ENCODE measurements around the gene CSF1R. TPM values are rescaled to one million over a fixed set of nuclear protein-coding genes. Genes with fewer than 3 reads are reported as not detected.

CSF1R gene
- total and polyA plus RNA-seq, 2 of the 4 experiments (the other 2 are of a cell fraction) = 0.14 to 0.36 TPM

DNA sequence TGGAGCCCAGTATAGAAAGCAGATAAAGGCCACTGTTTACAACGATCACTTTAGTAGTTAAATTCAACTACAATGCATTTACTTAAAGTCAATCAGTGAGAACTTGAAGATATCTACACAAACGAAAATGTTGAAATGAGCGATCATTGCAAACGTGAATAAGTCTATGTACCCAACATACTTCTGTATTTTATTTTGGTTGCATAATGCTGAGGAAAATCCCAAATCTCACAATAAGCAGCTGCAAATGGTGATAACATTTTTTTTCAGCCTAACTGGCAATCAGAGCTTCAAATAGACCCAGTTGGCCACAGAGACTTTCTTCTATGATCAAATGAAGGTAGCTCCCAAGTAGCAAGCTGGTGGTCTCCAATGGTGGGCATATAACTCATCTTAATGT, 37.2 kb upstream of the CSF1R start:
- Histone ChIP-seq H2AFZ (replicated peaks; ENCODE audit: low read length, poor library complexity) (no peak overlapping the region), H3K9me1 (ENCODE audit: insufficient read depth, low read length) (no peaks in the 10 kb centered on the region), H3K79me1 (ENCODE audit: low read depth in 1 of 2, low read length in 2 of 2) (peaks cover 25 to 60% of the 10 kb centered on the region in 2 experiments), H4K20me1 (ENCODE audit: insufficient read depth, low read length) (no peaks in the 10 kb centered on the region), H3K4me1 (ENCODE audit: control insufficient read depth, insufficient read depth, low read length) (0 out of 2 replicates have a peak, but pooled peaks cover 1% of the 10 kb centered on the region), H3K4ac (ENCODE audit: low read depth, low read length) (no peak overlapping the region), H4K5ac (ENCODE audit: low read depth, low read length) (no peak overlapping the region), H2BK15ac (ENCODE audit: low read depth, low read length) (no peak overlapping the region), H3K23ac (ENCODE audit: low read depth, low read length) (no peak overlapping the region), H3K36me3 (ENCODE audit: control insufficient read depth, insufficient read depth, low read length) (peaks cover 94% of the 10 kb centered on the region), H3K9ac (ENCODE audit: low read depth, low read length) (no peak overlapping the region), H3K18ac (ENCODE audit: low read depth, low read length) (no peak overlapping the region), H3K14ac (replicated peaks; ENCODE audit: low read depth, low read length) (no peak overlapping the region), H2BK5ac (ENCODE audit: low read depth, low read length, poor library complexity, severe bottlenecking) (no peak overlapping the region), H3K56ac (ENCODE audit: extremely low read depth, insufficient read depth, low read length) (no peak overlapping the region), H2BK120ac (ENCODE audit: low read depth, low read length) (no peak overlapping the region), H2AK5ac (ENCODE audit: low read depth, low read length) (no peak overlapping the region), H3K27me3 (ENCODE audit: control insufficient read depth, insufficient read depth, low read length) (no peaks in the 10 kb centered on the region), H2BK20ac (ENCODE audit: low read depth, low read length) (no peak overlapping the region), H3K4me3 (ENCODE audit: insufficient read depth, low read depth, low read length) (no peak overlapping the region), H4K91ac (ENCODE audit: insufficient read depth, low read depth, low read length) (no peak overlapping the region), H2AK9ac (replicated peaks; ENCODE audit: low read depth, low read length, poor library complexity) (no peak overlapping the region), H3K9me3 (ENCODE audit: control insufficient read depth, insufficient read depth, low read length) (no peaks in the 10 kb centered on the region), H3K4me2 (ENCODE audit: low read depth, low read length) (no peak overlapping the region), H3K27ac (ENCODE audit: insufficient read depth, low read length) (no peak overlapping the region), H4K8ac (ENCODE audit: low read depth in 2 of 2, low read length in 2 of 2) (no peak overlapping the region)
- BruUV-seq (replicated peaks) = no TSS peak
- ATAC-seq (ENCODE audit: low read depth) (no peak), DNase-seq (no peak)
- ChIA-PET POLR2A (ENCODE audit: unreplicated experiment) (no interaction called here), CTCF (no interaction called here)
- intact Hi-C loops (cut with micrococcal nuclease) = no loop called here
- dilution Hi-C loops (cut with HindIII; ENCODE audit: low sequenced_read_pairs, unreplicated experiment) = no loop called here
- no peak for TF ChIP-seq CEBPB (IDR thresholded peaks at IDR 0.05; ENCODE audit: low read depth, low read length)
- no peak for TF ChIP-seq MXI1 (IDR thresholded peaks at IDR 0.05; ENCODE audit: borderline replicate concordance, low read depth, low read length)
- TF ChIP-seq POLR2A (IDR thresholded peaks at IDR 0.05; ENCODE audit: low read depth, low read length) = no peak
- TF ChIP-seq CHD1 (IDR thresholded peaks at IDR 0.05; ENCODE audit: low read depth, low read length) = no peak
- TF ChIP-seq RCOR1 (IDR thresholded peaks at IDR 0.05; ENCODE audit: insufficient replicate concordance, low read length) = no peak
- TF ChIP-seq, protein P1, sequence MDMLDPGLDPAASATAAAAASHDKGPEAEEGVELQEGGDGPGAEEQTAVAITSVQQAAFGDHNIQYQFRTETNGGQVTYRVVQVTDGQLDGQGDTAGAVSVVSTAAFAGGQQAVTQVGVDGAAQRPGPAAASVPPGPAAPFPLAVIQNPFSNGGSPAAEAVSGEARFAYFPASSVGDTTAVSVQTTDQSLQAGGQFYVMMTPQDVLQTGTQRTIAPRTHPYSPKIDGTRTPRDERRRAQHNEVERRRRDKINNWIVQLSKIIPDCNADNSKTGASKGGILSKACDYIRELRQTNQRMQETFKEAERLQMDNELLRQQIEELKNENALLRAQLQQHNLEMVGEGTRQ (IDR thresholded peaks at IDR 0.05; ENCODE audit: low read depth, low read length) = no peak
- no peak for TF ChIP-seq BHLHE40 (IDR thresholded peaks at IDR 0.05; ENCODE audit: low read depth, low read length)
- no peak for TF ChIP-seq SMC3 (IDR thresholded peaks at IDR 0.05; ENCODE audit: low read depth, low read length)
- WGBS, 2 experiments (ENCODE audit: extremely low coverage in 2 of 2, insufficient read length in 1 of 2) = no CpG with 5 or more reads among the region's 4 CpGs
- in situ Hi-C loops (cut with MboI; ENCODE audit: low sequenced_read_pairs) = no loop called here
